GM06990 (cell line): Measurements from ENCODE around the gene KRT38.
"Not testable (repeated sequence)": the region's sequence is repeated elsewhere in the genome, so short reads cannot be mapped to it uniquely, and the experiment has no call there.

Source experiments
- DNase-seq: peaks from one replicate; pipeline ENCODE4 v3.0.0-alpha.2; 2011; ENCODE audit not compliant: insufficient read length; ENCODE audit errors: extremely low read depth
- H3K27me3 ChIP-seq: replicated peaks from 2 replicates; pipeline ENCODE4 v1.6.0; 2011; ENCODE audit warnings: low read length; ENCODE audit not compliant: control insufficient read depth, insufficient read depth
- H3K36me3 ChIP-seq: 2 replicates; pipeline ENCODE4 v1.5.1; 2011; ENCODE audit warnings: low read length; ENCODE audit not compliant: control insufficient read depth, insufficient read depth
- H3K4me3 ChIP-seq: replicated peaks from 2 replicates; pipeline ENCODE4 v1.5.1; 2011; ENCODE audit warnings: low read depth, mild to moderate bottlenecking, control low read depth, low read length
- CTCF ChIP-seq: IDR thresholded peaks from 2 replicates; pipeline ENCODE4 v1.5.1; 2011; ENCODE audit warnings: low read length, control low read depth, mild to moderate bottlenecking, inconsistent platforms; ENCODE audit not compliant: insufficient read depth, poor library complexity, severe bottlenecking

The KRT38 gene

GRCh38 chr17:41429667-41430066 is 11.1 kb downstream of the KRT38 start:
- Histone ChIP-seq H3K4me3 (no peak overlapping the region), H3K36me3 (no peaks in the 10 kb centered on the region), H3K27me3 (no peaks in the 10 kb centered on the region)
- no peak for TF ChIP-seq CTCF
- DNase-seq, result no peak

- Histone ChIP-seq H3K4me3 (no peak overlapping the region), H3K36me3 (no peaks in the 10 kb centered on the region), H3K27me3 (no peaks in the 10 kb centered on the region)
- DNase-seq, result no peak
- no peak for TF ChIP-seq CTCF
Measured at GRCh38 chr17:41428591-41429291, 12.0 kb downstream of the KRT38 start.

GRCh38 chr17:41424111-41424635 is 16.6 kb downstream of the KRT38 start, which contains the start of gene KRT37:
Gene KRT37, minus strand, starts transcription at chr17:41424585. Its CDS starts 62 bp downstream, at chr17:41424523.
- TF ChIP-seq CTCF, result no peak
- Histone ChIP-seq H3K36me3 (no peaks in the 10 kb centered on the region), H3K27me3 (no peaks in the 10 kb centered on the region), H3K4me3 (no peak within 1 kb of the TSS)
- DNase-seq, result no peak

DNA sequence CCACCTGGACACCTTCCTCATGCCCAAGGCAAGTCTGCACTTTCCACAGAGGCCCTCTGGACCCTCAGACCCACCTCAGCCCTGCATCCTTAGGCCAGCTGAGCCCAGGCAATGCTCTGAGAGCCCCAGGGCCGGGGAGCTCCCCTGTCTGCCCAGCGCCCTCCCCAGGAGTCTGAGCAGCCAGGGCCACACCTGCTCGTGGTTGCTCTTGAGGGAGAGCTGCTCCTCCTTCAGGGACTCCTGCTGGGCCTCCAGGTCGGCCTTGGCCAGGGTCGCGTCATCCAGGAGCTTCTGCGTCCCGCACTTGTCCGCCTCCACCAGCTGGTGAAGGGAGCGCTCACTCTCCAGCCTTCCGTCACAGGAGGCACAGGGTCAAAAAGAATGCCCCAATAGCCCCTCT is 18.2 kb downstream of the KRT38 start:
- not testable (repeated sequence) for H3K36me3 ChIP-seq, DNase-seq, H3K4me3 ChIP-seq, H3K27me3 ChIP-seq

GRCh38 chr17:41421617-41422016 is 19.2 kb downstream of the KRT38 start:
- Histone ChIP-seq H3K36me3 (no peaks in the 10 kb centered on the region), H3K4me3 (no peak overlapping the region), H3K27me3 (no peaks in the 10 kb centered on the region)
- no peak for TF ChIP-seq CTCF
- no peak for DNase-seq

- Histone ChIP-seq H3K27me3 (no peaks in the 10 kb centered on the region), H3K4me3 (no peak overlapping the region), H3K36me3 (no peaks in the 10 kb centered on the region)
- TF ChIP-seq CTCF, result no peak
- DNase-seq, result no peak
Measured at GRCh38 chr17:41421116-41421515, 19.7 kb downstream of the KRT38 start.
